HG03135 (cell line): ENCODE results near the gene ZMYM1.
"Not testable (repeated sequence)": the region's sequence is repeated elsewhere in the genome, so short reads cannot be mapped to it uniquely, and the experiment has no call there.

Experiments used
- ATAC-seq: cut with Tn5 transposase; IDR thresholded peaks from one replicate; pipeline ENCODE4 v1.9.1; 2021; ENCODE audit warnings: mild to moderate bottlenecking, moderate library complexity; ENCODE audit not compliant: unreplicated experiment

Gene ZMYM1

DNA sequence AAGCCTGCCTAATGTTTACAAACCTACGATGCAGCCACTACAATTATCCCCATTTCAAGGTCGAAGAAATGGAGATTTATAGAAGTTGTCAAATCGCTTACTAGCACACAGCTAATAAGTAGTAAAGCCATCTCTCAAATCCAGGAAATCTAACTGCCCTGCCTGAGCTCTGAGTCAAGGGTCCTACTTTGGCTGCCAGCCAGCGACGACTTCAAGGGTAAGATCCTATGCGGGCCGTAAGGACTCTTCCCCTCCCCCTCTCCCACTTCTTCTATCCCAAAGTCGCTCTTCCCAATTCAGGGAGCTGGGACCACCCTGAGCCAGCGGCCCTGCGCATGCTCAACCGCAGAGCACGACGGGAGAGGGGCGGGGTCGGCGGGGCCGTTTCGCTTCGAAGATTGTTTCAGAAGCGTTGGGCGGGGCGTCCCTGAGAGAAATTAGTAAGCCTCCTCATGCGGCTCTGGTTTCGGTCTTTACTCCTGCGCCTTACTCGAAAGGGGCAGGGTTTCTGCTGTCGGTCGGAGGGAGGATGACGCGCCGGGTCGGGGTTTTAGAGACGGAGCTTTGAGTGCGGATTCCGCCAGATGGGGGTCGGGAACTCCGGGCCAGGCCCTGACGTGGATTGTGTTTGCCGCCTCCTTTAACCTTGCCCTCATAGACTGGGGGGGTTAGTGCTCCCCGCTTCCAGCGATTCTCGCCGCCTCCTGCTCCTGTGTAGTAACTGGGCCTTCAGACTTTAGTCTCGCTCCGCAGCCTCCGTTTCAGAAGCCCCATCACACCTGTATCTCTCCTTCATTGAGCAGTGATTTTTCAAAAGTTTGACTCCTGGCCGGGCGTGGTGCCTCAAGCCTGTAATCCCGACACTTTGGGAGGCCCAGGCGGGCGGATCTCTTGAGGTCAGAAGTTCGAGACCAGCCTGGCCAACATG is at the start of gene ZMYM1:
Gene ZMYM1, plus strand, starts transcription at position 383 of the 928 bp plus-strand sequence. CDS start 14,603 bp downstream, outside the sequence.
- ATAC-seq: peak; percentile 89

GRCh38 chr1:35029761-35030160 is 49.4 kb upstream of the ZMYM1 start:
- no peak for ATAC-seq

- no peak for ATAC-seq
These were observed 48.8 kb upstream of the ZMYM1 start for GRCh38 chr1:35030338-35030737.

DNA sequence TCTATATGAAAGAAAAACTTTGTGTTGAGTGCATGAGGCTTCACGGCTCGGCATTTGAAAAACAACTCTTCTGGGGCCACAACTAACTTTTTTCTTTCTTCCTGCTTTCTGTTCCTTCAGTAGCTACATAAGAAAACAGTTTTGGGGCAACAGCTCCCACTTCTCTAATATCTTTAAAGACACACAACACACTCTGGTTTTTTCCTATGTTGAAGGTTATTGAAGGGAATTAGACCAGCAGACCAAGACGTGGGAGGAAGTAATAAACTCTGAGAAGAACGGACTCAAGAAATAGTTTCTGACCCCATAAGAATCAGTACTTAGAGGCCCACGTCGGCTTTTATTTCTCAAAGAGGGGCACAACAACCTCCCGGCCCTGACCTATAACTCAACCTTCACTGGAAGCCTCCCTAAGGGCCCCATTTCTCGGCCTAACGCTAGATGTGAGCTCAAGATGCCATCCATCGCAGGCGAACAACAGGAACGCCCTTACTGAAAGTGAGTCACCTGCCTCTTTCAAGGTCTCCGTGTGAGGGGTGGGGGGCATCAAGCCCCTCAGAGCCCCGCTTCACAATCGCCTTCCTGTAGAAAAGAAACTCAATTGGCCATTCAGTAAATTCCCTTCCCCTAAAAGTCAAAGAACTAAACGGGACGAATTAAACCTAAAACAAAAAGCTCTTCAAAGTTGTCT is 48.3 kb upstream of the ZMYM1 start:
- ATAC-seq: peak; percentile 39

GRCh38 chr1:35032384-35032739 is 46.8 kb upstream of the ZMYM1 start:
- no peak for ATAC-seq

DNA sequence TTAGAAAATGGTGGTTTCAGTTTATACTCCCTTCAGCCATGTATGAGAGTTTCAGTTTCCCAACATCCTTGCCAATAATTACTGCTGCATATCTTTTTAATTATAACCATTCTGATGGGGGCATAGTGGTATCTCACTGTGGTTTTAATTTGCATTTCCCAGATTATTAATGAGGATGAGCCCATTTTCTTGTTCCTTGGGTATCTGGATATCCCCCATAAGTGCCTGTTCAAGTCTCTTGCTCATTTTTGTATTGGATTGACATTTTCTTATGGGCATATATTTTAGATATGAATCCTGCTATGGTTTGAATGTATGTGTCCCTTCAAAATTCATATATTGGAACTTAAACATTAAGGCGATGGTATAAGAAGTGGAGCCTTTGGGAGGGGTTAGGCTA is 45.8 kb upstream of the ZMYM1 start:
- no peak for ATAC-seq

GRCh38 chr1:35036621-35037020 is 42.6 kb upstream of the ZMYM1 start:
- no peak for ATAC-seq

DNA sequence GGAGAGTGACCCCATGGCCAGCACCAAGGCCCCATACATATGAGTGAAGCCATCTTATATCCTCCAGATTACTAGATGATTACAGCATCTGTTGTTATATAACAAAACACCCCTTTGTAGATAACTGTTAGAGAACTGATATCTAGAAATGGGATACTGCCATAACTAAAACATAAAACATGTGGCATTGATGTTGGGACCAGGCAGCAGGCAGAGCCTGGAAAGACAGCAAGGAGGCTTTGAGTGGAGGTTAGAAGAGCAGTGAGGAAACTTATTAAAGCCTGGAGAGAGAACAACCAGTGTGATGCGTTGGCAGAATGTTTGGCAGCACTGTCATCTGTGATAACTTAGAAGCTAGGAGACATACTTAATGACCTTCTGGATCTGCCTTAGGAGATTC is 42.0 kb upstream of the ZMYM1 start:
- no peak for ATAC-seq

- ATAC-seq: no peak
These were observed 40.5 kb upstream of the ZMYM1 start for GRCh38 chr1:35038723-35039122.

- no peak for ATAC-seq
These were observed 35.7 kb upstream of the ZMYM1 start for GRCh38 chr1:35043498-35043897.

DNA sequence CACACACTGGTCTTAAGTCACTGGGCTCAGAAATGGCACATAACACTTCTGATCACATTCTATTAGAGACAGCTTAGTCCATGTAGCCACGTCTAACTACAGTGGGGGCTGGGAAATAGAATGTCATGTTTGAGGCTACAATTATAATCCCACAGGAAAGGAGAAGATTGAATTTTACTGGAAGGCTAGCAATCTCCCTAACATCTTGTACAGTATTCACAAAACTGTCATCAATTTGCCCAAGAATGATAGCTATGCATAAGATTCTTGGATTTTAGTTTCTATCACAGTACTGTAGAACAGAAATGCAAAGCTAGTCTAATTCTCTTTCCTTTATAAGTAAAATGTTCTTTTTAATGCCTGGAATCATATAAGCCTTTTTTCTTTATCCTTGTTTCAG is 34.8 kb upstream of the ZMYM1 start:
- ATAC-seq: no peak

GRCh38 chr1:35046730-35047129 is 32.5 kb upstream of the ZMYM1 start:
- ATAC-seq: no peak

GRCh38 chr1:35047188-35047858 is 31.9 kb upstream of the ZMYM1 start:
- ATAC-seq: no peak

DNA sequence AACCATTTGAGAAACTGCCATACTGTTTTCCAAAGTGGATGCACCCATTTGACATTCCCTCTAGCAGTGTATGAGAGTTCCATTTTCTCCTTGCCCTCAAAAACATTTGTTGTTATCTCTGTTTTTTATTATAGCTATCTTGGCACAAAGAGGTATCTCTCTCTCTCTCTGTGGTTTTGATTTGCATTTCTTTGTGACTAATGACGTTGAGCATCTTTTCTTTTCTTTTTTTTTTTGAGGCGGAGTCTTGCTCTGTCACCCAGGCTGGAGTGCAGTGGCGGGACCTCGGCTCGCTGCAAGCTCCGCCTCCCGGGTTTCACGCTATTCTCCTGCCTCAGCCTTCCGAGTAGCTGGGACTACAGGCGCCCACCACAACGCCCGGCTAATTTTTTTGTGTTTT is 30.1 kb upstream of the ZMYM1 start:
- no peak for ATAC-seq

DNA sequence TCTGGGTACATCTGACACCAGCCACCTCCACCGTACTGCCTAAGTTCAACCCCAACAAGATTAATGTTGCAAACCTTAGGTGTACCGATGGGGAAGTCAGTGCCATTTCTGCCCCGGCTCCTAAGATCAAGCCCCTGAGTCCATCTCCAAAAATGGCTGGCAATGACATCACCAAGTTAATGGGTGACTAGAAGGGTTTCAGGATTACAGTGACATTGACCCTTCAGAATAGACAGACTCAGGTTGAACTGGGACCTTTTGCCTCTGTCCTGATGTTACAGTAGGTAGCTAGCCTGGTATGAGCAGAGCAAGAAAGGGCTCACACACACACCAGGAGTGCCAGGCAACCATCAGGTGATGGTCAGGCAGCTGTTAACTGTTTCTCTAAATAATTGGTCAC is 25.8 kb upstream of the ZMYM1 start:
- no peak for ATAC-seq

- not testable (repeated sequence) for ATAC-seq
These were observed 24.9 kb upstream of the ZMYM1 start for GRCh38 chr1:35054282-35054681.

GRCh38 chr1:35058321-35058720 is 20.9 kb upstream of the ZMYM1 start:
- not testable (repeated sequence) for ATAC-seq

DNA sequence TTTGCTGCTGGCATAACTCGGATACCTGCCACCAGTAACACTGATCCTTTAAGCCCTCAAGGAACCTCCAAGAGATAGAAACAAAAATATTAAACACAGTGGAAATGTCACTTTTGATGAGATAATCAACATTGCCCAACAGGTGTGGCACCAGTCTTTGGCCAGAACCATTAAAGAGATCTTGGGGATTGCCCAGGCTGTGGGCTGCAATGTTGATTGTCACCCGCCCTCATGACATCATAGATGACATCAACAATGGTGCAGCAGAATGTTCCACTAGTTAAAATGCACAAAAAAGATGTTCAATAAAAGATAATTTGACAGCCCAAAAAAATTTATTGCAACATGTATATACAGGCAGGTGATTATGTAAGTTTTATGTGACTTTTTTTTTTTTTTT is 20.2 kb upstream of the ZMYM1 start:
- no peak for ATAC-seq

DNA sequence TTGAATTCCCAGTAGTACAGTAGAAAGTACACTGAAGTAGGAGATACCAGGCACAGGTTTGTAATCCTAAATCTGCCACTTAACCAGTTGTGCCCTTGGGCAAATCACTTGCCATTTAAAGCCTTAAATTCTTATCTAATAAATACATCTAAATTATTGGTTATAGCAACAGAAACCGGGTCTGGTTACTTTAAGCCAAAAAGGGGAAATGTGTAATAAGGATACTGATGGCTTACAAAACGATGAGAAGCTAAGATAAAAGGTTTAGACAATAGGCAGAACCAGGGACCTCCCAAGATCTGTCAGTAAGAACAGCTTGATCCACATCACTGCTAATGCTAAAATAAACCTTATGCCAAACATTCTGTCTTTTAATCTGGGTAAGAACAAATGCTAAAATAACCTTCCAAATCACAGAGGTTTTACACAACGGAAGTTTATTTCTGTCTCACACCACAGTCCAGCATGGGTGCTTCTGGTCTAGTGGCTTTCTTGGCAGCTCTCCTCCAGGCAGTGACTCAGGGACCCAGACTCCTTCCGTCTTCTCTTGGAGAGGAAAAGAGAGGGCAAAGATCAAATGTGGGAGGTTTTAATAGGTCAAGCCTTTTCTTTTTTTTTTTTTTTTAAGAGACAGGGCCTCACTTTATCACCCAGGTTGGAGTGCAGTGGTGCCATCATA is 16.5 kb upstream of the ZMYM1 start:
- ATAC-seq: no peak

DNA sequence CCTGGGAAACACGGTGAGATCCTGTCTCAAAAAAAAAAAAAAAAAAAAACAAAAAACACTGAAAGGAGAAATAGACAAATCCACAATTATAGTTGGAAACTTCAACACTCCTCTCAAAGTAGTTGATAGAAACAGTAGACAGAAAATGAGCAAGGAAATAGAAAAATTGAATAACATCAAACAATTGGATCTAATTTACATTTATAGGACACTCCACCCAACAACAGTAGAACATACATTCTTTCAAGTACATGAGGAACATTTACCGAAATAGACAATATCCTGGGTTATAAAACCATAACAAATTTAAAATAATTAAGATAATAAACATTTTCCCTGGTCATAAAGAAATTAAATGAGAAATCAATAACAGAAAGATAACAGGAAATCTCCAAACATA is 14.9 kb upstream of the ZMYM1 start:
- ATAC-seq: no peak

DNA sequence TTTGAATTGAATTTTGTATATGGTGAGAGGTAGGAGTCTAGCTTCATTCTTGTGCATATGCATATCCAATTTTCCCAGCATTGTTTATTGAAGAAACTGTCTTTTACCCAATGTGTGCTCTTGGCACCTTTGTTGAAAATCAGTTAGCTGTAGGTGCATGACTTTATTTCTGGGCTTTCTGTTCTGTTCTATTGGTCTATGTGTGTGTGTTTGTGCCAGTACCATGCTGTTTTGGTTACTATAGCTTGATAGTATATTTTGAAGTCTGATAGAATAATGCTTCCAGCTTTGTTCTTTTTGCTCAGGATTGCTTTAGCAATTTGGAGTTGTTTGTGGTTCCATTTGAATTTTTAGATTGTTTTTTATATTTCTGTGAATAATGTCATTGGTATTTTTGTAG is 9.4 kb upstream of the ZMYM1 start:
- no peak for ATAC-seq
